ENCODE measurements around the gene ZFP36L2.
"Not testable (repeated sequence)": the region's sequence is repeated elsewhere in the genome, so short reads cannot be mapped to it uniquely, and the experiment has no call there.

DNA sequence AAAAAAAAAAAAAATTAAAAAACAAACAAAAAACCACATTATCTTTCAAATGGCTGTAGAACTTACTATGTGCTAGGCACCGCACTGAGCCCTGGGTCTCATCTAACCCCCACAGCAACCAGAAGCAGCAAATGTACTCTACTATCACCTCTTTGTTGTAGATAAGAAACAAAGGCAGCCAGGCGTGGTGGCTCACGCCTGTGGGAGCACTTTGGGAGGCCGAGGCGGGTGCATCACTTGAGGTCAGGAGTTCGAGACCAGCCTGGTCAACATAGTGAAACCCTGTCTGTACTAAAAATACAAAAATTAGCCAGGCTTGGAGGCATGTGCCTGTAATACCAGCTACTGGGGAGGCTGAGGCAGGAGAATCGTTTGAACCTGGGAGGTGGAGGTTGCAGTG is 36.5 kb downstream of the ZFP36L2 start:
- not testable (repeated sequence) for TF ChIP-seq CTCF (IDR thresholded peaks at IDR 0.05; ENCODE audit: low read depth, low read length, poor library complexity, severe bottlenecking); EZH2phosphoT487 (IDR thresholded peaks at IDR 0.05; ENCODE audit: borderline replicate concordance, low read length)

Measured in DOHH2 (cell line).